ENCODE results near the gene ENTPD2.

DNA sequence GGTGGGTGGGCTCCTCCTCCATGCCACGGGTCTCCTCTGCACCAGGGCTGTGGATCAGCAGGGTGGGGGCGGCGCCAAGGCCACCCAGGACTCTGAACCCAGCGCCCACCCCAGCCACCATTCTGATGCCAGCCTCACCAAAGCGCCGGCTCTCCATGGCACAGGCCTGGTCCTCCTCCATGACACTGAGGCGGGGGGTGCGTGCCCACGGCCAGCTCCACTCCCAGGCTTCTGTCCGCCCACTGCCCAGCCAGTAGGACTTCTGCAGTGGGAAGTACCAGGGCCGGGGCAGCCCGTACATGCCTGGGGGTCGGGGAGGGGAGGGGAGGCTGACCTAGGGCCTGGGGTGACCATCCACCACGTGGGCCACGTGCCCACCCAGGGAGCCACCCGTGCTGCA, 37.4 kb downstream of the ENTPD2 start:
- TF ChIP-seq, protein P1, sequence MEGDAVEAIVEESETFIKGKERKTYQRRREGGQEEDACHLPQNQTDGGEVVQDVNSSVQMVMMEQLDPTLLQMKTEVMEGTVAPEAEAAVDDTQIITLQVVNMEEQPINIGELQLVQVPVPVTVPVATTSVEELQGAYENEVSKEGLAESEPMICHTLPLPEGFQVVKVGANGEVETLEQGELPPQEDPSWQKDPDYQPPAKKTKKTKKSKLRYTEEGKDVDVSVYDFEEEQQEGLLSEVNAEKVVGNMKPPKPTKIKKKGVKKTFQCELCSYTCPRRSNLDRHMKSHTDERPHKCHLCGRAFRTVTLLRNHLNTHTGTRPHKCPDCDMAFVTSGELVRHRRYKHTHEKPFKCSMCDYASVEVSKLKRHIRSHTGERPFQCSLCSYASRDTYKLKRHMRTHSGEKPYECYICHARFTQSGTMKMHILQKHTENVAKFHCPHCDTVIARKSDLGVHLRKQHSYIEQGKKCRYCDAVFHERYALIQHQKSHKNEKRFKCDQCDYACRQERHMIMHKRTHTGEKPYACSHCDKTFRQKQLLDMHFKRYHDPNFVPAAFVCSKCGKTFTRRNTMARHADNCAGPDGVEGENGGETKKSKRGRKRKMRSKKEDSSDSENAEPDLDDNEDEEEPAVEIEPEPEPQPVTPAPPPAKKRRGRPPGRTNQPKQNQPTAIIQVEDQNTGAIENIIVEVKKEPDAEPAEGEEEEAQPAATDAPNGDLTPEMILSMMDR (IDR thresholded peaks at IDR 0.05), result no peak
- no peak for TF ChIP-seq POLR2A (IDR thresholded peaks at IDR 0.05)
